GM23338 (cell line): ENCODE results near the gene CD177.
"Not testable (repeated sequence)": the region's sequence is repeated elsewhere in the genome, so short reads cannot be mapped to it uniquely, and the experiment has no call there.

ENCODE experiments used
- EZH2 ChIP-seq: fragments of 200-600 bp; sonication (generic); IDR thresholded peaks from one replicate; pipeline ENCODE4 v1.8.0; 2017; ENCODE audit warnings: antibody characterized with exemption, mild to moderate bottlenecking, low read depth; ENCODE audit not compliant: unreplicated experiment
- REST ChIP-seq: IDR thresholded peaks from one replicate; pipeline ENCODE4 v1.6.1; 2018; ENCODE audit warnings: antibody characterized with exemption; ENCODE audit not compliant: unreplicated experiment

- TF ChIP-seq REST, EZH2: not testable (repeated sequence)
Measured at GRCh38 chr19:43340101-43340500, 13.4 kb upstream of the CD177 start.
